Ishikawa (cell line): ENCODE data around the gene RHOU.

ENCODE experiments used
- CEBPB ChIP-seq: IDR thresholded peaks from 2 replicates; pipeline ENCODE4 v1.6.1; 2012
- CREB1 ChIP-seq: IDR thresholded peaks from 2 replicates; pipeline ENCODE4 v1.6.1; 2012; ENCODE audit warnings: low read depth
- EGR1 ChIP-seq: IDR thresholded peaks from 2 replicates; pipeline ENCODE4 v1.6.1; 2012
- EP300 ChIP-seq: IDR thresholded peaks from 2 replicates; pipeline ENCODE4 v1.6.1; 2012; ENCODE audit warnings: borderline replicate concordance
- FOXM1 ChIP-seq: IDR thresholded peaks from 2 replicates; pipeline ENCODE4 v1.6.1; 2012; ENCODE audit warnings: low read depth, borderline replicate concordance
- MAX ChIP-seq: IDR thresholded peaks from 2 replicates; pipeline ENCODE4 v1.6.1; 2012
- NFIC ChIP-seq: IDR thresholded peaks from 2 replicates; pipeline ENCODE4 v1.6.1; 2012
- RAD21 ChIP-seq: IDR thresholded peaks from 2 replicates; pipeline ENCODE4 v1.6.1; 2012; ENCODE audit warnings: low read depth
- TAF1 ChIP-seq: IDR thresholded peaks from 2 replicates; pipeline ENCODE4 v1.6.1; 2012; ENCODE audit warnings: low read depth, mild to moderate bottlenecking
- TCF12 ChIP-seq: IDR thresholded peaks from 2 replicates; pipeline ENCODE4 v1.6.1; 2012; ENCODE audit warnings: low read depth
- TEAD4 ChIP-seq: IDR thresholded peaks from 2 replicates; pipeline ENCODE4 v1.6.1; 2012
- YY1 ChIP-seq: IDR thresholded peaks from 2 replicates; pipeline ENCODE4 v1.6.1; 2012; ENCODE audit warnings: low read depth
- ZBTB7A ChIP-seq: IDR thresholded peaks from 2 replicates; pipeline ENCODE4 v1.6.1; 2012; ENCODE audit warnings: low read depth
- TF ChIP-seq, protein P1 (sequence below): IDR thresholded peaks from 2 replicates; pipeline ENCODE4 v1.6.1; 2012
- TF ChIP-seq, protein P2 (sequence below): IDR thresholded peaks from 2 replicates; pipeline ENCODE4 v1.6.1; 2012; ENCODE audit warnings: low read depth, mild to moderate bottlenecking

The RHOU gene

GRCh38 chr1:228772516-228773212, 37.4 kb downstream of the RHOU start:
- TF ChIP-seq CEBPB (no peak), RAD21 (no peak), NFIC (no peak), TEAD4 (no peak)
- TF ChIP-seq, protein P1, sequence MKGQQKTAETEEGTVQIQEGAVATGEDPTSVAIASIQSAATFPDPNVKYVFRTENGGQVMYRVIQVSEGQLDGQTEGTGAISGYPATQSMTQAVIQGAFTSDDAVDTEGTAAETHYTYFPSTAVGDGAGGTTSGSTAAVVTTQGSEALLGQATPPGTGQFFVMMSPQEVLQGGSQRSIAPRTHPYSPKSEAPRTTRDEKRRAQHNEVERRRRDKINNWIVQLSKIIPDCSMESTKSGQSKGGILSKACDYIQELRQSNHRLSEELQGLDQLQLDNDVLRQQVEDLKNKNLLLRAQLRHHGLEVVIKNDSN: no peak
- TF ChIP-seq, protein P2, sequence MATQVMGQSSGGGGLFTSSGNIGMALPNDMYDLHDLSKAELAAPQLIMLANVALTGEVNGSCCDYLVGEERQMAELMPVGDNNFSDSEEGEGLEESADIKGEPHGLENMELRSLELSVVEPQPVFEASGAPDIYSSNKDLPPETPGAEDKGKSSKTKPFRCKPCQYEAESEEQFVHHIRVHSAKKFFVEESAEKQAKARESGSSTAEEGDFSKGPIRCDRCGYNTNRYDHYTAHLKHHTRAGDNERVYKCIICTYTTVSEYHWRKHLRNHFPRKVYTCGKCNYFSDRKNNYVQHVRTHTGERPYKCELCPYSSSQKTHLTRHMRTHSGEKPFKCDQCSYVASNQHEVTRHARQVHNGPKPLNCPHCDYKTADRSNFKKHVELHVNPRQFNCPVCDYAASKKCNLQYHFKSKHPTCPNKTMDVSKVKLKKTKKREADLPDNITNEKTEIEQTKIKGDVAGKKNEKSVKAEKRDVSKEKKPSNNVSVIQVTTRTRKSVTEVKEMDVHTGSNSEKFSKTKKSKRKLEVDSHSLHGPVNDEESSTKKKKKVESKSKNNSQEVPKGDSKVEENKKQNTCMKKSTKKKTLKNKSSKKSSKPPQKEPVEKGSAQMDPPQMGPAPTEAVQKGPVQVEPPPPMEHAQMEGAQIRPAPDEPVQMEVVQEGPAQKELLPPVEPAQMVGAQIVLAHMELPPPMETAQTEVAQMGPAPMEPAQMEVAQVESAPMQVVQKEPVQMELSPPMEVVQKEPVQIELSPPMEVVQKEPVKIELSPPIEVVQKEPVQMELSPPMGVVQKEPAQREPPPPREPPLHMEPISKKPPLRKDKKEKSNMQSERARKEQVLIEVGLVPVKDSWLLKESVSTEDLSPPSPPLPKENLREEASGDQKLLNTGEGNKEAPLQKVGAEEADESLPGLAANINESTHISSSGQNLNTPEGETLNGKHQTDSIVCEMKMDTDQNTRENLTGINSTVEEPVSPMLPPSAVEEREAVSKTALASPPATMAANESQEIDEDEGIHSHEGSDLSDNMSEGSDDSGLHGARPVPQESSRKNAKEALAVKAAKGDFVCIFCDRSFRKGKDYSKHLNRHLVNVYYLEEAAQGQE: no peak

DNA sequence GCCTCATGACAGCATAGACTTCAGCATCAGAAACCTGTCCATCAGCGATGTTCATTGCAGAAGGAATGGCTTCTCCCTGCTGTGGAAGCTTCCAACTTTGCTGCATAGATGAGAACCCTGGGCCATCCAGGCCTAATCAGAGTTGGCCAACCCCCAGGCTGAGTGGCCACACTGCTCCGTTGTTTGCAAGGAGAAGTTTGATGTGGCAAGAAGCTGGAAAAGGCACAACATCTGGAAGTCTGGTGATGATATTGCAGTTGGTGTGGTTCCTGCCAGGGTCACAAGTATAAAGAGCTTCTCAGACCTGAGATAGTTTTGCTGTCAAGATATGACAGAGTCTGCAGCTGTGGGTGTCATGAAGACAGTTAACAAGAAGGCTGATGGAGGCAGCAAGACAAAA, 41.2 kb downstream of the RHOU start:
- TF ChIP-seq TAF1 (no peak), YY1 (no peak), EGR1 (no peak), MAX (no peak), TCF12 (no peak), EP300 (no peak), CEBPB (no peak), FOXM1 (no peak), ZBTB7A (no peak), RAD21 (no peak), CREB1 (no peak), TEAD4 (no peak), NFIC (no peak)
- TF ChIP-seq, protein P1: no peak
- TF ChIP-seq, protein P2: no peak

- TF ChIP-seq EGR1 (no peak), RAD21 (no peak), NFIC (no peak), MAX (no peak), TEAD4 (no peak), TCF12 (no peak), CREB1 (no peak), YY1 (no peak), CEBPB (no peak), FOXM1 (no peak), TAF1 (no peak)
- TF ChIP-seq, protein P1: no peak
- TF ChIP-seq, protein P2: no peak
These were observed 42.0 kb downstream of the RHOU start for GRCh38 chr1:228777236-228777635.

DNA sequence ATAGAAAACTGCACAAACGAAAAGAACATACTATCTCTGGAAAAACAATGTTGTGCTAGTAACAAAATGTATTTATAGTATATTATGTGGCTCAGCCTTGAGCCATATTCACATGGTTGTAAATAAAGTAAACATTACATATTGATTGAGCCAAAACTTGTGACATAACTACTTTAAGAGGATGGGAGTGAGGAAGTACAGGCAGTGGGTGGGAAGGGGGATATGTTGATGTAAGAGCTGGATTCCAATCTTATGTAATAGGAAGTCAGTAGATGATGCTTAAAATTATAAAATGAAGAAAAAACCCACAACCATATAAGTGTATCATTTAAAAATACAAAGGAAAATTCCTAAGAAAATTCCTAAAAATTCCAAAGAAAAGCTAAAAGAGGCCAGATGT, 42.7 kb downstream of the RHOU start:
- TF ChIP-seq CEBPB (no peak), EP300 (no peak), CREB1 (no peak), MAX (no peak), TAF1 (no peak), FOXM1 (no peak), EGR1 (no peak), RAD21 (no peak), TCF12 (no peak), ZBTB7A (no peak), NFIC (no peak), TEAD4 (no peak), YY1 (no peak)
- TF ChIP-seq, protein P2: no peak
- TF ChIP-seq, protein P1: no peak
